GM12878 (cell line): ENCODE results near the gene UTP25. TPM values are rescaled to one million over a fixed set of nuclear protein-coding genes. Genes with fewer than 3 reads are reported as not detected.

Source experiments
- ATAC-seq: fragments of 200-7000 bp; cut with Tn5 transposase; 3 replicates; pipeline ENCODE4 v1.9.1; 2020; ENCODE audit warnings: mild to moderate bottlenecking, moderate library complexity
- BruUV-seq: library from RNA; stranded (reverse); fragments of 400-500 nt; replicated peaks from 2 replicates; lab custom pipeline; 2021; lab: Mats Ljungman, UMichigan
- CTCF ChIA-PET: fragments of 300-600 bp; sonication (Branson Sonifier 250); formaldehyde crosslinking; extraction: SDS; loops from one replicate; lab custom pipeline; 2021; ENCODE audit warnings: inconsistent platforms; lab: Yijun Ruan, JAX
- POLR2A ChIA-PET: fragments of 350-600 bp; formaldehyde crosslinking; extraction: SDS; loops from one replicate; lab custom pipeline; 2021; ENCODE audit warnings: inconsistent platforms; lab: Charles Lee
- RAD21 ChIA-PET: fragments of 300-600 bp; sonication (Branson Sonifier 250); formaldehyde crosslinking; loops from one replicate; lab custom pipeline; 2023; ENCODE audit warnings: antibody characterized with exemption; ENCODE audit not compliant: unreplicated experiment; lab: Charles Lee
- SMC1A ChIA-PET: fragments of 300-600 bp; sonication (Branson Sonifier 250); formaldehyde crosslinking; loops from one replicate; lab custom pipeline; 2023; ENCODE audit not compliant: unreplicated experiment, uncharacterized antibody; lab: Charles Lee
- DNase-seq: peaks from one replicate; pipeline ENCODE4 v3.0.0-alpha.2; 2011; ENCODE audit warnings: low read depth, low spot score
- FAIRE-seq: peaks from 3 replicates; lab custom pipeline; 2011; peaks lifted over from hg19 to GRCh38; lab: Jason Lieb, UNC
- H2AFZ ChIP-seq: 2 replicates; pipeline ENCODE4 v1.6.0; 2011; ENCODE audit warnings: low read depth, low read length, control low read depth; ENCODE audit not compliant: control insufficient read depth
- H3K27ac ChIP-seq: 2 replicates; pipeline ENCODE4 v1.5.1; 2011; ENCODE audit warnings: control low read depth; ENCODE audit not compliant: control insufficient read depth, insufficient read depth
- H3K27me3 ChIP-seq, 2 experiments: replicated peaks in 1 of 2; 2 replicates each; pipeline versions ENCODE4 v1.6.0 to v1.6.1; 2011; ENCODE audit warnings: low read length in 1 of 2; ENCODE audit not compliant: control insufficient read depth in 2 of 2, insufficient read depth in 2 of 2
- H3K36me3 ChIP-seq, 2 experiments: 2 replicates each; pipeline ENCODE4 v1.5.1; 2011; ENCODE audit warnings: low read length in 1 of 2; ENCODE audit not compliant: control insufficient read depth in 2 of 2, insufficient read depth in 2 of 2
- H3K4me1 ChIP-seq: 2 replicates; pipeline ENCODE4 v1.6.1; 2011; ENCODE audit warnings: mild to moderate bottlenecking, low read length, moderate library complexity, mixed read lengths; ENCODE audit not compliant: control insufficient read depth, insufficient read depth
- H3K4me2 ChIP-seq: 2 replicates; pipeline ENCODE4 v1.6.0; 2011; ENCODE audit warnings: control low read depth; ENCODE audit not compliant: control insufficient read depth, insufficient read depth
- H3K4me3 ChIP-seq: fragments of 200-600 bp; sonication (generic); 2 replicates; pipeline ENCODE4 v1.5.1; 2016
- H3K79me2 ChIP-seq: 2 replicates; pipeline ENCODE4 v1.6.0; 2011; ENCODE audit warnings: low read length; ENCODE audit not compliant: control insufficient read depth, insufficient read depth
- H3K9ac ChIP-seq: 2 replicates; pipeline ENCODE4 v1.8.0; 2011; ENCODE audit warnings: low read length, control low read depth, mixed read lengths; ENCODE audit not compliant: control insufficient read depth, insufficient read depth
- H3K9me3 ChIP-seq: replicated peaks from 3 replicates; pipeline ENCODE4 v1.5.1; 2011; ENCODE audit warnings: mild to moderate bottlenecking, low read length; ENCODE audit not compliant: control insufficient read depth, insufficient read depth
- H4K20me1 ChIP-seq: 2 replicates; pipeline ENCODE4 v1.6.0; 2011; ENCODE audit not compliant: control insufficient read depth, insufficient read depth
- BACH1 ChIP-seq: fragments of 450-650 bp; IDR thresholded peaks from 2 replicates; pipeline ENCODE4 v1.6.1; 2017; ENCODE audit warnings: mild to moderate bottlenecking, borderline replicate concordance
- CREB1 ChIP-seq: IDR thresholded peaks from 2 replicates; pipeline ENCODE4 v1.6.1; 2012; ENCODE audit warnings: low read depth, mild to moderate bottlenecking, inconsistent platforms
- DPF2 ChIP-seq: fragments of 450-650 bp; IDR thresholded peaks from 2 replicates; pipeline ENCODE4 v1.6.1; 2017; ENCODE audit warnings: mild to moderate bottlenecking
- E2F4 ChIP-seq: IDR thresholded peaks from 2 replicates; pipeline ENCODE4 v1.6.1; 2012; ENCODE audit warnings: low read depth, low read length, improper control_type of control experiment
- EZH2 ChIP-seq: IDR thresholded peaks from 2 replicates; pipeline ENCODE4 v1.6.1; 2012; ENCODE audit warnings: low read depth, mild to moderate bottlenecking, control low read depth, inconsistent platforms, low read length, borderline replicate concordance; ENCODE audit not compliant: control insufficient read depth
- HDAC2 ChIP-seq: fragments of 200-600 bp; sonication (generic); IDR thresholded peaks from 2 replicates; pipeline ENCODE4 v1.6.1; 2017
- KDM1A ChIP-seq: fragments of 200-600 bp; sonication (generic); IDR thresholded peaks from 2 replicates; pipeline ENCODE4 v1.6.1; 2016; ENCODE audit warnings: borderline replicate concordance
- MLLT1 ChIP-seq: fragments of 450-650 bp; IDR thresholded peaks from 2 replicates; pipeline ENCODE4 v1.6.1; 2016; ENCODE audit warnings: mild to moderate bottlenecking
- NR2C2 ChIP-seq: IDR thresholded peaks from 2 replicates; pipeline ENCODE4 v1.6.1; 2011; ENCODE audit warnings: borderline replicate concordance, low read depth; ENCODE audit not compliant: control insufficient read depth, insufficient read length
- POLR2AphosphoS5 ChIP-seq: IDR thresholded peaks from 2 replicates; pipeline ENCODE4 v1.6.1; 2011; ENCODE audit warnings: mild to moderate bottlenecking, low read length, inconsistent platforms
- RB1 ChIP-seq: fragments of 450-650 bp; formaldehyde crosslinking; IDR thresholded peaks from 2 replicates; pipeline ENCODE4 v1.6.1; 2017; ENCODE audit warnings: mild to moderate bottlenecking, borderline replicate concordance
- TAF1 ChIP-seq: IDR thresholded peaks from 2 replicates; pipeline ENCODE4 v1.6.1; 2011; ENCODE audit warnings: mild to moderate bottlenecking, low read depth, low read length, borderline replicate concordance
- TCF12 ChIP-seq: IDR thresholded peaks from 2 replicates; pipeline ENCODE4 v1.6.1; 2011; ENCODE audit warnings: low read depth, mild to moderate bottlenecking, low read length
- in situ Hi-C: fragments of 300-500 bp; cut with MboI; formaldehyde crosslinking; loops from 9 replicates; pipeline ENCODE4 v1.14.3; 2018; ENCODE audit warnings: mixed read lengths
- intact Hi-C: fragments of 100-400 bp; cut with micrococcal nuclease; formaldehyde crosslinking; loops from one replicate; pipeline ENCODE4 v1.14.2; 2022; ENCODE audit not compliant: unreplicated experiment
- polyA plus RNA-seq, 11 experiments: library from polyadenylated mRNA; depleted of rRNA in 4 of 11; unstranded in 6 of 11; stranded (reverse) in 5 of 11; fragments of >200 nt; fragmentation: Nextera tagmentation in 4 of 11; fragmentation: Illumina TruSeq in 1 of 11; extraction: Ambion mirVana in 4 of 11; extraction: Trizol in 1 of 11; gene quantifications; 1 replicate in 1 of 11; 2 replicates in 10 of 11; pipeline versions ENCODE4 v1.2.1 to v1.2.3, GENCODE V29; 2011 to 2016; ENCODE audit warnings: inconsistent platforms in 2 of 11, missing spikeins in 2 of 11, low read depth in 1 of 11
- total RNA-seq, 4 experiments: library from RNA; depleted of rRNA in 3 of 4; stranded (reverse); fragments of >200 nt in 3 of 4; fragmentation: Illumina TruSeq in 1 of 4; extraction: Trizol in 1 of 4; gene quantifications; 2 replicates each; pipeline versions ENCODE4 v1.2.1 to v1.2.3, GENCODE V29; 2013 to 2021
- TF ChIP-seq, protein P1 (sequence below): IDR thresholded peaks from 2 replicates; pipeline ENCODE4 v1.6.1; 2012; ENCODE audit warnings: low read depth, low read length, improper control_type of control experiment
- TF ChIP-seq, protein P2 (sequence below), 3 experiments: IDR thresholded peaks in 2 of 3; conservative IDR thresholded peaks in 1 of 3; 2 replicates each; pipeline ENCODE4 v1.5.1; 2011; ENCODE audit warnings: low read depth in 3 of 3, low read length in 3 of 3, mild to moderate bottlenecking in 3 of 3, control low read depth in 2 of 3, moderate library complexity in 2 of 3, inconsistent platforms in 1 of 3, mixed read lengths in 1 of 3; ENCODE audit not compliant: control insufficient read depth in 2 of 3, insufficient read depth in 1 of 3; ENCODE audit errors: extremely low read depth in 1 of 3

The UTP25 gene
- total and polyA plus RNA-seq, 10 of the 15 experiments (the other 5 are each of a cell fraction or from before 2014, with no cell fraction given): 3.0 to 13.3 (median 8.5) TPM

DNA sequence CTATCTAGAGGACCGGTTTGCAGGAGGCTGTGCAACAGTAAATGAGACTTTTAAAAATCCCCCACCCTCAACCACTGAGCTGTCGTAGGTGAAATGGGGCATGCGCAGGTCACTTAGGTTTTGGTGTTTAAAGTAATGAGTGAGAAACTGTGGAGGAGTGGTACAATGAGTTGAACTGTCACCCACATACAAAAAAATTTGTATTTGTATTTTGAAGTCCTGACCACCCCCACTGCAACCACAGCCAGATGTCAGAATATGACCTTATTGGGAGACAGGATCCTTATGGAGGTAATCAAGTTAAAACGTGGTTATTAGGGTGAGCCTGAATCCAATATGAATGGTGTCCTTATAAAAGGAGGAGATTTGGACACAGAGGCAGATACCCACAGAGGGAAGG is 20.3 kb upstream of the UTP25 start (continued):
- TF ChIP-seq TAF1: no peak
- no peak for TF ChIP-seq HDAC2
- no peak for TF ChIP-seq MLLT1
- TF ChIP-seq TCF12: no peak
- TF ChIP-seq RB1: no peak
- no peak for TF ChIP-seq NR2C2
- TF ChIP-seq EZH2: no peak
- TF ChIP-seq KDM1A: no peak
- TF ChIP-seq CREB1: no peak
- TF ChIP-seq, protein P1, sequence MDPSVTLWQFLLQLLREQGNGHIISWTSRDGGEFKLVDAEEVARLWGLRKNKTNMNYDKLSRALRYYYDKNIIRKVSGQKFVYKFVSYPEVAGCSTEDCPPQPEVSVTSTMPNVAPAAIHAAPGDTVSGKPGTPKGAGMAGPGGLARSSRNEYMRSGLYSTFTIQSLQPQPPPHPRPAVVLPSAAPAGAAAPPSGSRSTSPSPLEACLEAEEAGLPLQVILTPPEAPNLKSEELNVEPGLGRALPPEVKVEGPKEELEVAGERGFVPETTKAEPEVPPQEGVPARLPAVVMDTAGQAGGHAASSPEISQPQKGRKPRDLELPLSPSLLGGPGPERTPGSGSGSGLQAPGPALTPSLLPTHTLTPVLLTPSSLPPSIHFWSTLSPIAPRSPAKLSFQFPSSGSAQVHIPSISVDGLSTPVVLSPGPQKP: no peak

DNA sequence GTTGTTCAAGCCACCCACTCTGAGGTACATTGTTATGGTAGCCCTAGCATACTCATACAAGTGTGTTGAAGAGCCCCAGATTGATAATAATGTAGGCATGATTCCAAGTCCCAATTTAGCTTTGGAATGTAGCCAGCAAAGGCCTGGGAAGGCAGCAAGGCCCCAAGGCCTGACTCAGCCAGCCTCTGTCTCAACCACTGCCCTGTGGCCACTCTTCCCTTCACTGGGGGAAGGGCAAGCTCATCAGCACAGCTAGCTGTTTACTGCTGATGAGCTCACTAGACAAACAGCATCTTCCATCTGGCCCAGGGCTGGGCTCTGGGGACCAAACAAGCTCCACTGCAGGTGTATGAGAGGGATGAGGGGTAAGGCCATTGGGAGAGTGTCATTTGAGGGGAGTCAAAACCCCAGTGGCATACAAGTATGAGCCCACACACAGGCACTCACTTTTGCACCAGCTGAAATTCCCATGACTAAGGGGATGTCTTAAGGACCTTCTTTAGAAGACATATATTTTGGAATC is 19.7 kb upstream of the UTP25 start:
- H4K20me1 ChIP-seq: no peaks in the 10 kb centered on the region
- no peaks in the 10 kb centered on the region for H3K4me1 ChIP-seq
- ChIA-PET RAD21 (interaction anchor here (0.6 to 1.2 kb wide), 3 partner anchors 8 to 115 kb away, joined by 3 to 4 read pairs (median 3); partner anchors contain the start of gene C1orf74), CTCF (interaction anchor here (0.6 to 7.7 kb wide), 10 partner anchors 8 to 57 kb away, joined by 3 to 78 read pairs (median 4); partner anchors contain the start of gene TRAF3IP3), POLR2A (interaction anchor here (0.6 to 1.5 kb wide), 8 partner anchors 8 to 1579 kb away, joined by 3 to 6 read pairs (median 4); partner anchors contain the start of gene TRAF3IP3), SMC1A (interaction anchor here (1.2 to 2.5 kb wide), 6 partner anchors 9 to 52 kb away, joined by 3 to 8 read pairs (median 4); partner anchors contain the start of gene TRAF3IP3)
- FAIRE-seq: no peak
- ATAC-seq: no peak
- H3K27me3 ChIP-seq: no peaks in the 10 kb centered on the region
- H3K79me2 ChIP-seq: no peaks in the 10 kb centered on the region
- H3K4me2 ChIP-seq: no peak overlapping the region
- H2AFZ ChIP-seq: no peak overlapping the region
- H3K27ac ChIP-seq: no peak overlapping the region
- H3K4me3 ChIP-seq: no peak overlapping the region
- intact Hi-C loops (no loop called here), in situ Hi-C loops (no loop called here)
- no peak overlapping the region for H3K9ac ChIP-seq
- H3K9me3 ChIP-seq: no peaks in the 10 kb centered on the region
- no peak for DNase-seq
- no peaks in the 10 kb centered on the region for H3K36me3 ChIP-seq
- BruUV-seq: no TSS peak
- TF ChIP-seq, protein P2, sequence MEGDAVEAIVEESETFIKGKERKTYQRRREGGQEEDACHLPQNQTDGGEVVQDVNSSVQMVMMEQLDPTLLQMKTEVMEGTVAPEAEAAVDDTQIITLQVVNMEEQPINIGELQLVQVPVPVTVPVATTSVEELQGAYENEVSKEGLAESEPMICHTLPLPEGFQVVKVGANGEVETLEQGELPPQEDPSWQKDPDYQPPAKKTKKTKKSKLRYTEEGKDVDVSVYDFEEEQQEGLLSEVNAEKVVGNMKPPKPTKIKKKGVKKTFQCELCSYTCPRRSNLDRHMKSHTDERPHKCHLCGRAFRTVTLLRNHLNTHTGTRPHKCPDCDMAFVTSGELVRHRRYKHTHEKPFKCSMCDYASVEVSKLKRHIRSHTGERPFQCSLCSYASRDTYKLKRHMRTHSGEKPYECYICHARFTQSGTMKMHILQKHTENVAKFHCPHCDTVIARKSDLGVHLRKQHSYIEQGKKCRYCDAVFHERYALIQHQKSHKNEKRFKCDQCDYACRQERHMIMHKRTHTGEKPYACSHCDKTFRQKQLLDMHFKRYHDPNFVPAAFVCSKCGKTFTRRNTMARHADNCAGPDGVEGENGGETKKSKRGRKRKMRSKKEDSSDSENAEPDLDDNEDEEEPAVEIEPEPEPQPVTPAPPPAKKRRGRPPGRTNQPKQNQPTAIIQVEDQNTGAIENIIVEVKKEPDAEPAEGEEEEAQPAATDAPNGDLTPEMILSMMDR (IDR thresholded peaks at IDR 0.05 in 2 of 3, conservative IDR thresholded peaks at IDR 0.05 in 1 of 3; ENCODE audit: control insufficient read depth in 2 of 3, extremely low read depth in 1 of 3, insufficient read depth in 1 of 3, low read depth in 3 of 3, low read length in 3 of 3): no peak
- no peak for TF ChIP-seq DPF2
- TF ChIP-seq E2F4: no peak
- TF ChIP-seq TAF1: no peak
- no peak for TF ChIP-seq KDM1A
- TF ChIP-seq BACH1: no peak
- TF ChIP-seq POLR2AphosphoS5: no peak
